CD4-positive, alpha-beta T cell (primary cell): ENCODE data around the gene RAB39A. TPM values are rescaled to one million over a fixed set of nuclear protein-coding genes. Genes with fewer than 3 reads are reported as not detected.
"Not testable (repeated sequence)": the region's sequence is repeated elsewhere in the genome, so short reads cannot be mapped to it uniquely, and the experiment has no call there.

Source experiments
- ATAC-seq: fragments of 200-7000 bp; cut with Tn5 transposase; one replicate; pipeline ENCODE4 v1.10.0; 2022; ENCODE audit warnings: mild to moderate bottlenecking; ENCODE audit not compliant: poor library complexity
- CTCF ChIA-PET: fragments of 350-600 bp; sonication (Branson Sonifier 250); formaldehyde crosslinking; loops from one replicate; lab custom pipeline; 2021; ENCODE audit warnings: antibody characterized with exemption, inconsistent platforms; lab: Charles Lee
- POLR2A ChIA-PET: fragments of 350-600 bp; sonication (Branson Sonifier 250); formaldehyde crosslinking; loops from one replicate; lab custom pipeline; 2021; ENCODE audit warnings: antibody characterized with exemption, inconsistent platforms; lab: Charles Lee
- DNase-seq, 14 experiments: peaks; one replicate each; pipeline ENCODE4 v3.0.0-alpha.2; 2013 to 2020; ENCODE audit warnings: mixed read lengths in 2 of 14
- H3K27ac ChIP-seq, 2 donors: one replicate each; pipeline versions ENCODE4 v1.5.1 to v1.7.0; 2013; ENCODE audit warnings: low read length in 2 of 2, low read depth in 1 of 2, mild to moderate bottlenecking in 1 of 2
- H3K27me3 ChIP-seq, 2 experiments: 1 replicate in 1 of 2; 2 replicates in 1 of 2; pipeline versions ENCODE4 v1.6.1 to v1.7.0; 2013; ENCODE audit warnings: low read length in 2 of 2, control low read depth in 1 of 2, mild to moderate bottlenecking in 1 of 2, moderate library complexity in 1 of 2; ENCODE audit not compliant: insufficient read depth in 2 of 2, control insufficient read depth in 1 of 2
- H3K36me3 ChIP-seq: one replicate; pipeline ENCODE4 v1.6.1; 2013; ENCODE audit warnings: low read length, control low read depth; ENCODE audit not compliant: insufficient read depth
- H3K4me1 ChIP-seq: one replicate; pipeline ENCODE4 v1.6.1; 2013; ENCODE audit warnings: low read length, control low read depth; ENCODE audit not compliant: insufficient read depth
- H3K4me3 ChIP-seq: one replicate; pipeline ENCODE4 v1.5.1; 2013; ENCODE audit warnings: mild to moderate bottlenecking, low read length, moderate library complexity
- H3K9me3 ChIP-seq, 2 experiments: 1 replicate in 1 of 2; 2 replicates in 1 of 2; pipeline versions ENCODE4 v1.6.1 to v1.7.0; 2013; ENCODE audit warnings: low read length in 2 of 2, mild to moderate bottlenecking in 2 of 2, control low read depth in 1 of 2, moderate library complexity in 1 of 2; ENCODE audit not compliant: control insufficient read depth in 1 of 2, insufficient read depth in 1 of 2
- H3K27ac Mint-ChIP-seq: one replicate; pipeline ENCODE4 v1.8.0; 2020; ENCODE audit warnings: mixed read lengths
- H3K27me3 Mint-ChIP-seq: one replicate; pipeline ENCODE4 v1.8.0; 2021; ENCODE audit warnings: mixed read lengths
- H3K36me3 Mint-ChIP-seq: one replicate; pipeline ENCODE4 v1.8.0; 2021; ENCODE audit warnings: low read depth, mixed read lengths
- H3K4me1 Mint-ChIP-seq: one replicate; pipeline ENCODE4 v1.8.0; 2021; ENCODE audit warnings: low read depth, mixed read lengths
- H3K4me3 Mint-ChIP-seq: one replicate; pipeline ENCODE4 v1.8.0; 2020; ENCODE audit warnings: mild to moderate bottlenecking, mixed read lengths
- H3K9me3 Mint-ChIP-seq: one replicate; pipeline ENCODE4 v1.8.0; 2020; ENCODE audit warnings: mixed read lengths
- intact Hi-C, 2 experiments: fragments of 100-400 bp; cut with DNase I in 1 of 2; cut with micrococcal nuclease in 1 of 2; formaldehyde crosslinking; loops; one replicate each; pipeline versions ENCODE4 v1.15.1 to v1.9.0; 2023 to 2025; cut with DNase I, micrococcal nuclease
- polyA plus RNA-seq, 2 donors: library from polyadenylated mRNA; unstranded; fragments of 120-200 nt; gene quantifications; one replicate each; pipeline ENCODE4 v1.2.1, GENCODE V29; 2013
- total RNA-seq, 174 experiments: library from RNA in 2 of 174; stranded (reverse) in 2 of 174; gene quantifications; one replicate each; pipeline ENCODE4 v1.2.3 and lab custom pipeline; 2021 to 2026
- TF ChIP-seq, protein P1 (sequence below): fragments of 200-600 bp; IDR thresholded peaks from one replicate; pipeline ENCODE4 v1.8.0; 2022; ENCODE audit warnings: antibody characterized with exemption, mild to moderate bottlenecking

Gene RAB39A, protein sequence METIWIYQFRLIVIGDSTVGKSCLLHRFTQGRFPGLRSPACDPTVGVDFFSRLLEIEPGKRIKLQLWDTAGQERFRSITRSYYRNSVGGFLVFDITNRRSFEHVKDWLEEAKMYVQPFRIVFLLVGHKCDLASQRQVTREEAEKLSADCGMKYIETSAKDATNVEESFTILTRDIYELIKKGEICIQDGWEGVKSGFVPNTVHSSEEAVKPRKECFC
- not detected for total RNA-seq
- 0.72 TPM for polyA plus RNA-seq (2013, experiment 1 of 2)
- polyA plus RNA-seq (2013, experiment 2 of 2) = 0.48 TPM
- 0 to 1.5 (median 0.17) reads per million in 172 experiments for total RNA-seq (lab: John Stamatoyannopoulos, UW)

DNA sequence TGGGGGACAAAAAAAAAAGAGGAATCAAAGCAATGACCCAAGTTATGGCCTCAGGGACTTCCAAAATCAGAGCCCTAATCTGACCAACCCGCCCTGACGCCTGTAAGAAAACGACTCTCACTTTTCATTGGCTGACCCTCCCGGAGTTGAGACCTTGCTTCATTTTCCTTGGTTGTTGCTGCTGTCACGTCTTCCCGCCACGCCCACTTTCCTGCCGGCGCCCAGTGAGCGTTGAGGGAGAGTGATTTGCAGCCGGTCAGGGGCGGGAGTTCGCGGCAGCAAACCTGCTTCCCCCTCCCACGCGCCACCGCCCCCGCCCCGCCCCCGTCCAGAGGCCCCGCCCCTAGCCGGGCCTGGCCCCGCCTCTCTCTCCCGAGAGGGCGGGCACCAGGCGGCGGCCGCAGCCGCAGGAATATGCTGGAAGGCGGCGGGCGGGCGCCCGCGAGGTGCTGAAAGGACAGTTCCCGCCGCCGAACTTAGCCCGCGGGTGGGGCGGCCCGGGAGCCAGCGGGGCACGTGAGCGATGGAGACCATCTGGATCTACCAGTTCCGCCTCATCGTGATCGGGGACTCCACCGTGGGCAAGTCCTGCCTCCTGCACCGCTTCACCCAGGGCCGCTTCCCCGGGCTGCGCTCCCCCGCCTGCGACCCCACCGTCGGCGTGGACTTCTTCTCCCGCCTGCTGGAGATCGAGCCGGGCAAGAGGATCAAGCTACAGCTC lies at the start of gene RAB39A:
Gene RAB39A (plus strand): TSS at position 403 of the 721 bp plus-strand sequence. CDS start 121 bp downstream, at position 524.
- CTCF ChIA-PET = no interaction called here
- intact Hi-C loops = no loop called here
- Histone ChIP-seq H3K27ac (no peak within 1 kb of the TSS), H3K36me3 (no peaks in the 10 kb centered on the region), H3K4me3 (peak within 1 kb of the TSS; percentile 51), H3K9me3 (peaks cover 0 to 25% of the 10 kb centered on the region in 2 experiments), H3K4me1 (peaks cover 19% of the 10 kb centered on the region), H3K27me3 (peaks cover 18 to 38% of the 10 kb centered on the region in 2 experiments)
- Mint-ChIP-seq H3K36me3 (no peaks in the 10 kb centered on the region), H3K27me3 (peaks cover 56% of the 10 kb centered on the region), H3K27ac (no peak within 1 kb of the TSS), H3K4me3 (peak within 1 kb of the TSS; percentile 55), H3K4me1 (peaks cover 10% of the 10 kb centered on the region), H3K9me3 (no peaks in the 10 kb centered on the region)
- DNase-seq (peak; percentile 14 to 85 (median 48)), ATAC-seq (peak; percentile 82)
- TF ChIP-seq, protein P1, sequence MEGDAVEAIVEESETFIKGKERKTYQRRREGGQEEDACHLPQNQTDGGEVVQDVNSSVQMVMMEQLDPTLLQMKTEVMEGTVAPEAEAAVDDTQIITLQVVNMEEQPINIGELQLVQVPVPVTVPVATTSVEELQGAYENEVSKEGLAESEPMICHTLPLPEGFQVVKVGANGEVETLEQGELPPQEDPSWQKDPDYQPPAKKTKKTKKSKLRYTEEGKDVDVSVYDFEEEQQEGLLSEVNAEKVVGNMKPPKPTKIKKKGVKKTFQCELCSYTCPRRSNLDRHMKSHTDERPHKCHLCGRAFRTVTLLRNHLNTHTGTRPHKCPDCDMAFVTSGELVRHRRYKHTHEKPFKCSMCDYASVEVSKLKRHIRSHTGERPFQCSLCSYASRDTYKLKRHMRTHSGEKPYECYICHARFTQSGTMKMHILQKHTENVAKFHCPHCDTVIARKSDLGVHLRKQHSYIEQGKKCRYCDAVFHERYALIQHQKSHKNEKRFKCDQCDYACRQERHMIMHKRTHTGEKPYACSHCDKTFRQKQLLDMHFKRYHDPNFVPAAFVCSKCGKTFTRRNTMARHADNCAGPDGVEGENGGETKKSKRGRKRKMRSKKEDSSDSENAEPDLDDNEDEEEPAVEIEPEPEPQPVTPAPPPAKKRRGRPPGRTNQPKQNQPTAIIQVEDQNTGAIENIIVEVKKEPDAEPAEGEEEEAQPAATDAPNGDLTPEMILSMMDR = no peak
- POLR2A ChIA-PET = no interaction called here

DNA sequence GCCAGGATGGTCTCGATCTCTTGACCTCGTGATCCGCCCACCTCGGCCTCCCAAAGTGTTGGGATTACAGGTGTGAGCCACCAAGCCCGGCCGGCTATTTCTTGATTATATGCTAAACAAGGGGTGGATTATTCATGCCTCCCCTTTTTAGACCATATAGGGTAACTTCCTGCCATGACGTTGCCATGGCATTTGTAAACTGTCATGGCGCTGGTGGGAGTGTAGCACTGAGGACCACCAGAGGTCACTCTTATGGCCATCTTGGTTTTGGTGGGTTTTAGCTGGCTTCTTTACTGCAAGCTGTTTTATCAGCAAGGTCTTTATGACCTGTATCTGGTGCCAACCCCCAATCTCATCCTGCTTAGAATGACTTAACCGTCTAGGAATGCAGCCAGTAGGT lies 46.8 kb upstream of the RAB39A start:
- H3K9me3 Mint-ChIP-seq, H3K9me3 ChIP-seq, H3K4me3 Mint-ChIP-seq, POLR2A ChIA-PET, H3K27ac Mint-ChIP-seq, H3K27me3 ChIP-seq, H3K4me1 ChIP-seq, H3K36me3 Mint-ChIP-seq, intact Hi-C loops, CTCF ChIA-PET, H3K4me3 ChIP-seq, DNase-seq, H3K27ac ChIP-seq, ATAC-seq, H3K36me3 ChIP-seq, H3K4me1 Mint-ChIP-seq: not testable (repeated sequence)
- H3K27me3 Mint-ChIP-seq = peaks cover 19% of the 10 kb centered on the region

DNA sequence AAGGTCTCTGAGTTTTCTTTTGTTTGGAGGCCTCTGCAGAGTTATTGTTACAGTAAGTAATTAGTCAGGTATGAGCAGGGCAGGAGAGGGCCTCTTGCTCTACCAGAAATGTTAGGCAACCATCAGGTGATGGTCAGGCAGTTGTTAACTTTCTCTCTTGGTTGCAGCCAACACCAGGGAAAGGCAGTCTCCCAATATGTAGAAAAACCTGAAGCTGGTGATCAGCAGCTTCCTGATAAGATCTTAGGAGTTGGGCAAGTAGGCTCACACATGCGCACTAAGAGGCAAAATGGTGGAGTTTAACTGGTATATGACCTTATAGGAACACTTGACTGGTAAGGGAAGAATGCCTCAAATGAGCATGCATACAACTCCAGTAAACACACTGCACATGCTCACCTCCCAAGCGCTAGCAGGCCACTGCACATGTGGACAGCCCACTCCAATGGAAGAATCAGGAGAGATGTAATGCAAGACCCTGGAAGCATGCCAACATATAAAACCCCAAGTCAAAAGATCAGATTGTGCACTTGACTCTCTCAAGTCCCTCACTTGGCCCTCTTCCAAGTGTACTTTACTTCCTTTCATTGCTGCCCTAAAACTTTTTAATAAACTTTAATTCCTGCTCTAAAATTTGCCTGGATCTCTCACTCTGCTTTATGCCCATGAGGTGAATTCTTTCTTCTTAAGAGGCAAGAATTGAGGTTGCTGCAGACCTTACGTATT lies 46.0 kb upstream of the RAB39A start:
- no peaks in the 10 kb centered on the region for H3K4me1 Mint-ChIP-seq
- Histone ChIP-seq H3K4me1 (no peaks in the 10 kb centered on the region), H3K9me3 (no peaks in the 10 kb centered on the region), H3K36me3 (no peaks in the 10 kb centered on the region), H3K27me3 (no peaks in the 10 kb centered on the region), H3K27ac (no peak overlapping the region), H3K4me3 (no peak overlapping the region)
- ChIA-PET CTCF (no interaction called here), POLR2A (no interaction called here)
- no peaks in the 10 kb centered on the region for H3K36me3 Mint-ChIP-seq
- H3K4me3 Mint-ChIP-seq = no peak overlapping the region
- DNase-seq (no peak), ATAC-seq (no peak)
- no peaks in the 10 kb centered on the region for H3K9me3 Mint-ChIP-seq
- no peak overlapping the region for H3K27ac Mint-ChIP-seq
- peaks cover 24% of the 10 kb centered on the region for H3K27me3 Mint-ChIP-seq
- TF ChIP-seq, protein P1 = no peak
- intact Hi-C loops = no loop called here
